ENCODE measurements around the gene TRIM75. TPM values are rescaled to one million over a fixed set of nuclear protein-coding genes. Genes with fewer than 3 reads are reported as not detected.
"Not testable (repeated sequence)": the region's sequence is repeated elsewhere in the genome, so short reads cannot be mapped to it uniquely, and the experiment has no call there.

TRIM75 gene
- total and polyA plus RNA-seq, 2 donors: 0.02 TPM; not detected in 1

- not testable (repeated sequence) for H3K4me3 ChIP-seq (ENCODE audit: low read length in 2 of 2); DNase-seq (ENCODE audit: low read depth in 6 of 9, low spot score in 9 of 9); H3K4me1 ChIP-seq (ENCODE audit: control insufficient read depth in 2 of 2, insufficient read depth in 2 of 2, low read length in 2 of 2); H3K9me3 ChIP-seq (ENCODE audit: control insufficient read depth in 2 of 2, insufficient read depth in 1 of 2, low read length in 1 of 2); H3K36me3 ChIP-seq (ENCODE audit: control insufficient read depth in 2 of 2, insufficient read depth in 2 of 2, low read length in 1 of 2); H3K27me3 ChIP-seq (ENCODE audit: control insufficient read depth in 2 of 2, insufficient read depth in 1 of 2, low read length in 1 of 2); H3K27ac ChIP-seq (ENCODE audit: low read depth in 1 of 2, low read length in 1 of 2)
- 98% methylated on average over 8 of the region's 8 CpGs for WGBS
Measured at GRCh38 chr4:165092187-165092586, 38.5 kb downstream of the TRIM75 start.

GRCh38 chr4:165094873-165095272 lies 41.2 kb downstream of the TRIM75 start:
- WGBS: 95% methylated on average over 3 of the region's 3 CpGs
- no peaks in the 10 kb centered on the region for H3K27me3 ChIP-seq (ENCODE audit: control insufficient read depth in 2 of 2, insufficient read depth in 1 of 2, low read length in 1 of 2)
- H3K4me3 ChIP-seq (ENCODE audit: low read length in 2 of 2): no peak overlapping the region
- no peaks in the 10 kb centered on the region for H3K4me1 ChIP-seq (ENCODE audit: control insufficient read depth in 2 of 2, insufficient read depth in 2 of 2, low read length in 2 of 2)
- no peak for DNase-seq (ENCODE audit: low read depth in 6 of 9, low spot score in 9 of 9)
- no peak overlapping the region for H3K27ac ChIP-seq (ENCODE audit: low read depth in 1 of 2, low read length in 1 of 2)
- H3K36me3 ChIP-seq (ENCODE audit: control insufficient read depth in 2 of 2, insufficient read depth in 2 of 2, low read length in 1 of 2): peaks cover 0 to 3% of the 10 kb centered on the region in 2 donors
- H3K9me3 ChIP-seq (ENCODE audit: control insufficient read depth in 2 of 2, insufficient read depth in 1 of 2, low read length in 1 of 2): no peaks in the 10 kb centered on the region

GRCh38 chr4:165095291-165095690 lies 41.6 kb downstream of the TRIM75 start:
- Histone ChIP-seq H3K27me3 (ENCODE audit: control insufficient read depth in 2 of 2, insufficient read depth in 1 of 2, low read length in 1 of 2) (no peaks in the 10 kb centered on the region), H3K4me3 (ENCODE audit: low read length in 2 of 2) (no peak overlapping the region), H3K36me3 (ENCODE audit: control insufficient read depth in 2 of 2, insufficient read depth in 2 of 2, low read length in 1 of 2) (peaks cover 0 to 3% of the 10 kb centered on the region in 2 donors), H3K27ac (ENCODE audit: low read depth in 1 of 2, low read length in 1 of 2) (no peak overlapping the region), H3K4me1 (ENCODE audit: control insufficient read depth in 2 of 2, insufficient read depth in 2 of 2, low read length in 2 of 2) (no peaks in the 10 kb centered on the region), H3K9me3 (ENCODE audit: control insufficient read depth in 2 of 2, insufficient read depth in 1 of 2, low read length in 1 of 2) (no peaks in the 10 kb centered on the region)
- no peak for DNase-seq (ENCODE audit: low read depth in 6 of 9, low spot score in 9 of 9)
- 93% methylated on average over 1 of the region's 1 CpG for WGBS

- no peaks in the 10 kb centered on the region for H3K27me3 ChIP-seq (ENCODE audit: control insufficient read depth in 2 of 2, insufficient read depth in 1 of 2, low read length in 1 of 2)
- no peak overlapping the region for H3K27ac ChIP-seq (ENCODE audit: low read depth in 1 of 2, low read length in 1 of 2)
- H3K4me1 ChIP-seq (ENCODE audit: control insufficient read depth in 2 of 2, insufficient read depth in 2 of 2, low read length in 2 of 2): no peaks in the 10 kb centered on the region
- no peaks in the 10 kb centered on the region for H3K9me3 ChIP-seq (ENCODE audit: control insufficient read depth in 2 of 2, insufficient read depth in 1 of 2, low read length in 1 of 2)
- H3K36me3 ChIP-seq (ENCODE audit: control insufficient read depth in 2 of 2, insufficient read depth in 2 of 2, low read length in 1 of 2): peaks cover 0 to 7% of the 10 kb centered on the region in 2 donors
- DNase-seq (ENCODE audit: low read depth in 6 of 9, low spot score in 9 of 9): peak in 2 of 9 donors; percentile 11 to 13
- no peak overlapping the region for H3K4me3 ChIP-seq (ENCODE audit: low read length in 2 of 2)
- WGBS: 97% methylated on average over 2 of the region's 2 CpGs
Measured at GRCh38 chr4:165096776-165097175, 43.1 kb downstream of the TRIM75 start.

- no peak for DNase-seq (ENCODE audit: low read depth in 6 of 9, low spot score in 9 of 9)
- Histone ChIP-seq H3K9me3 (ENCODE audit: control insufficient read depth in 2 of 2, insufficient read depth in 1 of 2, low read length in 1 of 2) (no peaks in the 10 kb centered on the region), H3K4me1 (ENCODE audit: control insufficient read depth in 2 of 2, insufficient read depth in 2 of 2, low read length in 2 of 2) (no peaks in the 10 kb centered on the region), H3K4me3 (ENCODE audit: low read length in 2 of 2) (no peak overlapping the region), H3K36me3 (ENCODE audit: control insufficient read depth in 2 of 2, insufficient read depth in 2 of 2, low read length in 1 of 2) (peaks cover 0 to 5% of the 10 kb centered on the region in 2 donors), H3K27me3 (ENCODE audit: control insufficient read depth in 2 of 2, insufficient read depth in 1 of 2, low read length in 1 of 2) (no peaks in the 10 kb centered on the region), H3K27ac (ENCODE audit: low read depth in 1 of 2, low read length in 1 of 2) (no peak overlapping the region)
- WGBS: 96% methylated on average over 3 of the region's 3 CpGs
Measured at GRCh38 chr4:165101641-165102040, 48.0 kb downstream of the TRIM75 start.

GRCh38 chr4:165106518-165106917 lies 52.9 kb downstream of the TRIM75 start:
- Histone ChIP-seq H3K4me1 (ENCODE audit: control insufficient read depth in 2 of 2, insufficient read depth in 2 of 2, low read length in 2 of 2) (no peaks in the 10 kb centered on the region), H3K36me3 (ENCODE audit: control insufficient read depth in 2 of 2, insufficient read depth in 2 of 2, low read length in 1 of 2) (peaks cover 0 to 4% of the 10 kb centered on the region in 2 donors), H3K27me3 (ENCODE audit: control insufficient read depth in 2 of 2, insufficient read depth in 1 of 2, low read length in 1 of 2) (no peaks in the 10 kb centered on the region), H3K9me3 (ENCODE audit: control insufficient read depth in 2 of 2, insufficient read depth in 1 of 2, low read length in 1 of 2) (no peaks in the 10 kb centered on the region), H3K4me3 (ENCODE audit: low read length in 2 of 2) (no peak overlapping the region), H3K27ac (ENCODE audit: low read depth in 1 of 2, low read length in 1 of 2) (no peak overlapping the region)
- DNase-seq (ENCODE audit: low read depth in 6 of 9, low spot score in 9 of 9): no peak
- WGBS: 98% methylated on average over 6 of the region's 6 CpGs

Other genes starting within 250 kb of the TRIM75 start
- 0.14 TPM for gene APELA, start 176.7 kb upstream of the TRIM75 start, total RNA-seq
- gene APELA, start 176.7 kb upstream of the TRIM75 start, polyA plus RNA-seq: 0.02 TPM
- gene TRIM61, start 76.2 kb upstream of the TRIM75 start, total RNA-seq: 2.2 TPM
- gene TRIM61, start 76.2 kb upstream of the TRIM75 start, polyA plus RNA-seq: 1.3 TPM
- not detected for gene TRIM60, start 21.9 kb upstream of the TRIM75 start, total RNA-seq
- gene TRIM60, start 21.9 kb upstream of the TRIM75 start, polyA plus RNA-seq: not detected
- gene TMEM192, start 59.0 kb downstream of the TRIM75 start, total RNA-seq: 6.1 TPM
- gene TMEM192, start 59.0 kb downstream of the TRIM75 start, polyA plus RNA-seq: 8.0 TPM
- gene KLHL2, start 153.7 kb downstream of the TRIM75 start, total RNA-seq: 12.1 TPM
- 29.3 TPM for gene KLHL2, start 153.7 kb downstream of the TRIM75 start, polyA plus RNA-seq